C4-2B (cell line): ENCODE data around the gene CACFD1.

ENCODE experiments used
- H3K27ac ChIP-seq: fragments of 450-650 bp; 2 replicates; pipeline ENCODE4 v1.5.1; 2017
- CTCF ChIP-seq: fragments of 450-650 bp; conservative IDR thresholded peaks from 2 replicates; pipeline ENCODE4 v1.5.1; 2017; ENCODE audit warnings: mild to moderate bottlenecking
- ZFX ChIP-seq: fragments of 450-650 bp; IDR thresholded peaks from 2 replicates; pipeline ENCODE4 v1.6.1; 2017

The CACFD1 gene

GRCh38 chr9:133468374-133468773 lies 8.6 kb downstream of the CACFD1 start:
- no peak overlapping the region for H3K27ac ChIP-seq

GRCh38 chr9:133468777-133469421 lies 9.1 kb downstream of the CACFD1 start:
- no peak overlapping the region for H3K27ac ChIP-seq
- TF ChIP-seq ZFX (no peak), CTCF (no peak)

More at GRCh38 chr9:133468374-133468773, 8.6 kb downstream of the CACFD1 start:
- no peak for TF ChIP-seq CTCF
- no peak for TF ChIP-seq ZFX

GRCh38 chr9:133470427-133470924 lies 10.7 kb downstream of the CACFD1 start:
- no peak overlapping the region for H3K27ac ChIP-seq
- TF ChIP-seq CTCF (no peak), ZFX (no peak)

- TF ChIP-seq ZFX, result no peak
- H3K27ac ChIP-seq, result no peak overlapping the region
These were observed 11.2 kb downstream of the CACFD1 start for GRCh38 chr9:133470988-133471387.

GRCh38 chr9:133471551-133472276 lies 11.9 kb downstream of the CACFD1 start:
- H3K27ac ChIP-seq, result no peak overlapping the region
- TF ChIP-seq ZFX, result no peak
- TF ChIP-seq CTCF, result no peak

- H3K27ac ChIP-seq, result no peak overlapping the region
- no peak for TF ChIP-seq CTCF
- TF ChIP-seq ZFX, result no peak
These were observed 12.5 kb downstream of the CACFD1 start for GRCh38 chr9:133472277-133472645.

GRCh38 chr9:133472753-133473378 lies 13.1 kb downstream of the CACFD1 start:
- TF ChIP-seq ZFX, result no peak
- TF ChIP-seq CTCF, result no peak
- H3K27ac ChIP-seq, result no peak overlapping the region
